Measurements from ENCODE around the gene SSC5D.

DNA sequence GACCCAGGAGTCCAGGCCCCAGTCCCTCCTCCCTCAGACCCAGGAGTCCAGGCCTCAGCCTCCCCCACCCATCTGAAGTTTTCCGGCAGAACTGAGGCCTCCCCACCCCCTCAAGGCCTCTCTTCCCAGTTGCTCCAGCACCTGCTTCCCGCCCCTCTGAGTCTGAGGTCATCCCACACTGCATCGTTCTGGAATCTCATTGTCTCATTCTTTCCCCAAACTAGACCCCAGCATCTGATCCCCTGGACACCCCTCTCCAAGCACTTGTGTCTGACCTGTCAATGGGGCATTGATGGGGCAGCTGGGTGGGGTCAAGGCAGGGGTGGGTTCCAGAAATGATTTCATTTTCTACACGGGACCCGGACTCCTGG is 49.5 kb downstream of the SSC5D start:
- no peak for TF ChIP-seq SP1 (IDR thresholded peaks at IDR 0.05)
- no peak for TF ChIP-seq NFRKB (IDR thresholded peaks at IDR 0.05)
- no peak for TF ChIP-seq ELF4 (IDR thresholded peaks at IDR 0.05)
- TF ChIP-seq ARNT (IDR thresholded peaks at IDR 0.05): no peak

Data from HEK293T (cell line).